ENCODE data around the gene LRRC49.
"Not testable (repeated sequence)": the region's sequence is repeated elsewhere in the genome, so short reads cannot be mapped to it uniquely, and the experiment has no call there.

The LRRC49 gene

DNA sequence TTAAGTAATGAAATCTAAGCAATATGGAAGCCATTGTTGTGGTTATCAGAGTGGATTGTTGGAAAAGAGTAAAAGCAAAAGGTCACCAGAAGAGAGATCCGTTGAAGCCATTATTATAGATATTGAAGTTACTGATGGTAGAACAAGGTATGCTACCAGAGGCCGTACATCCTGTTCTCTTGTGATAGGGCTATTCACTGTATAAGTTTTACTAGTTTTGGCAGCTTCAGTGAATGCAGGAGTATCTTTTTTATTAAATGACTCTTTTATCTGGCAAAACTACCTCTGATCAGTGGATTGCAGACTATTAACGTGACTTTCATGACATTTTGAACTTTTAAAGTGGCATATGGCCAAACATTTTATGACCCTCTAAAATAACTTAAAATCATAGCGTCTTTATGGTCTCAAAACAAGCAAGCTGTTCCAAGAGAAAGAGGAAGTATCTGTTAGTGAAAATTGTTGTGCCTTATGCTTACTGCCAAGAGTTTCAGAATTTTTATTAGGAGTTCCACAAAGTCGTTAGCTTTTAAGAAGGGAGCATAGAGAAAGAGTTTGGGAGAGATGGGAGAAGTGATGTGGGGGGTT lies 102.9 kb downstream of the LRRC49 start:
- no peak for DNase-seq (ENCODE audit: low spot score)

DNA sequence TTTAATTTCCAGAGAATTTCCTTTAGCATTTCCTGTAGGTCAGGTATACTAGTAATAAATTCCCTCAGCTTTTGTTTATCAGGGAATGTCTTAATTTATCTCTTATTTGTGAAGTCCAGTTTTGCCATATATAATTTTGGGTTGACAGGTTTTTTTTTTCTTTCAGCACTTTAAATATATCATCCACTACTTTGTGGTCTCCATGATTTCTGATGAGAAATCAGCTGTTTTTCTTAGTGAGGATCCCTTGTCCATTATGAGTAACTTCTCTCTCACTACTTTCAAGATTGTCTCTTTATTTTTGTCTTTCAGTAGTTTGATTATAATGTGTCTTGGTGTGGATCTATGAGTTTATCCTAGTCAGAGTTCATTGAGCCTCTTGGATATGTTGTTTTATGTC lies 105.7 kb downstream of the LRRC49 start:
- DNase-seq (ENCODE audit: low spot score) = no peak

DNA sequence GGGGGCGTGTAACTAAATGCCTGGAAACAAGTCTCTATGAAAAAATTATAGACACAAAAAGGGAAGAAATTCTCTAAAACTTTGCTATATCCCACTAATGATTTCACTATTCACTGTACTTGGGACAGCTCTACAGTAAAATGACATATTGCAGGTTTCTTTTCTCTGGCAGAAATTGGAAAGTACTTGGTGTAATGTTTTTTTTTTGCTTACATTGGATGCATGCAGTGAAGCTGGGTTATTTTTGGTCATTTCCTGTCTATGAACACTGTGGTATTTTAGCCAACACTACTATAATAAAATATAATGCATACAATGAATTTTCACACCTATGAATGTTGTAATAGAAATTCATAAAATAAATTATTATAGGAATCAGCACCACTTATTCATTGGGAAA lies 109.7 kb downstream of the LRRC49 start:
- DNase-seq (ENCODE audit: low spot score) = no peak

DNA sequence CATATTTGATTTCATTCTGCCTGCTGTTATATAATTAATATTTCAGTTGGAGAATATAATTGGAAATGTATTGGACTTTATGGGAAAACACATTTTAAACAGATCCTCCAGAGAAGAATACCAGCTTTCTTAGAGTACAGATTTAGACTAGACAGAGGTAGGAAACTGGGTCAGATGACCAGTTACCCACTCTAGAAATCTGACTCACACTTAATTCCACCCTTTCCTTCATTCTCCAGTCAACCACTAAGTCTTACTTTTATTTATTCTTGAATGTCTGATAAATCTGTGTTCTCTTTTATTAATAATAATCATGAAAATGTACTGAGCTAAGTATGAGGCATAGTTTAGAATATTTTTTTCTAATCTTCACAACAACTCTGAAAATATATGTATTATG lies 110.7 kb downstream of the LRRC49 start:
- no peak for DNase-seq (ENCODE audit: low spot score)

DNA sequence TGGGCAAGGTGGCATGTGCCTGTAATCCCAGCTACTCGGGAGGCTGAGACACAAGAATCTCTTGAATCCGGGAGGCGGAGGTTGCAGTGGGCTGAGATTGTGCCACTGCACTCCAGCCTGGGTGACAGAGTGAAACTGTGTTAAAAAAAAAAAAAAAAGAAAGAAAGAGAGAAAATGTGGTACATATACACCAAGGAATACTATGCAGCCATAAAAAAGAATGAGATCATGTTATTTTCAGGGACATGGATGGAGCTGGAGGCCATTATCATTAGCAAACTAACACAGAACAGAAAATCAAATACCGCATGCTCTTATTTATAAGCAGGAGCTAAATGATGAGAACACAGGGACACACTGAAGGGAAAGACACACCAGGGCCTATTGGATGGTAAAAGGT lies 111.9 kb downstream of the LRRC49 start:
- not testable (repeated sequence) for DNase-seq (ENCODE audit: low spot score)

DNA sequence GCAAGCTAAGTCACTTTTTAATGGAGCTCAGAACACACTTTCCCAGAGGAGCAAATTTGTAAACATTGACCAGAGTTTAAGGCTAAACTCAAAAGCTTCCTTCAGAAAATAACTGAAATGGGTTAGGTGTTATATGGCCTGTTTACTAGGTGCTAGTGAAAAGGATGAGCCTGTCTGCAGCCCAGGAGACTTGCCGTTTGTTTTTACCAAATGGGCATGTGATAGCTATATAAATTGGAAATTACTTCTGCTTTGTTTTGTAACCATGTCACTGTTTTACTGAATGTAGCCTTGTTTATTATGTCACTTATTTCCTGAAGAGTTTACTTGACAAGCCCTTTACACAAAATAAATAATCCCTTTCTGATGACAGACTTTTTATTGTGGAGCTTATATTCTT lies 113.3 kb downstream of the LRRC49 start:
- DNase-seq (ENCODE audit: low spot score) = no peak

DNA sequence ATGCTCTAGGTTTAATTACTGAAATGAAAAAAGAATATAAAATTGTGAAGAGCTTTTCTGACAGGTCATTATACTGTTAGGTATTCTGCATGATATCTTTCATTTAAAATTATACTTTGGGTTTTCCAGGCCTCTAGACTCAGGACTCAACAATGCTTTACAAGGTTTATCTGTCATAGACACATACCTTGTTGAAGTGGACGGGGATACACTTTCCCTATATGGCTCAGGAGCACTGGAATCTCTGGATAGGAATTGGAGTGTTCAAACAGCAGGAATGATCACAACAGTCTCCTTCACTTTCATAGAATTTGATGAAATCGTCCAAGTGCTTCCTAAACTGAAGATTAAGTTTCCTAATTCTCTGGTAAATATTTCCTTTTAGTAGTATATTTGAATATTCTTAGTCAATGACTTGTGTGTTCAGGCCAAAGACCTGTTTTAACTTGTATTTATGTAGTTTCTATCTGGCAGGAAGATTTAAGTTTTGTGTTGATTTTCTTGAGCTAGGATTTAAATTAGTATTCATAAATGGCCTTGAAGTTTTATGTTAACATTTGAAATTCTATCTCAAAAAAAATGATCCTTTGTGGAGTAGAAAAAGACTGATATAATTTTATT lies 115.7 kb downstream of the LRRC49 start:
- DNase-seq (ENCODE audit: low spot score) = no peak

DNA sequence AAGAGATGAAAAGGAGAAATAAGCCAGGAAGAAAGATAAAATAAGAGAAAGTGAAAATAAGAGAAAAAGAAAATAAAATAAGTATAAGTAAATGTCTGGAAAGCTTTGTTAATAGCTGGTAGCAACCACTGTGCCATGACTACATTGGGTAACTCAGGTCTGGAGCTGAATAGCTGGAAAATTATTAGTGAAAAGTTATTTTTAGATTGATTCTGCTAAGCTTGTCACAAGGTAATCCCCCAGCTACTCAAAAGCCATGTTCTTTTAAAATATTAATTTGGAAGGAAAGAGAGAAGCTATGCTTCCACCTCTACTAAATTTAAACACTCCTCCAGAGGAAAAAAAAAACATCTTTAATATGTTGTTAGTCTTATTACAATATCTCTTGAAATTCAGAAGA lies 117.8 kb downstream of the LRRC49 start:
- DNase-seq (ENCODE audit: low spot score) = no peak

DNA sequence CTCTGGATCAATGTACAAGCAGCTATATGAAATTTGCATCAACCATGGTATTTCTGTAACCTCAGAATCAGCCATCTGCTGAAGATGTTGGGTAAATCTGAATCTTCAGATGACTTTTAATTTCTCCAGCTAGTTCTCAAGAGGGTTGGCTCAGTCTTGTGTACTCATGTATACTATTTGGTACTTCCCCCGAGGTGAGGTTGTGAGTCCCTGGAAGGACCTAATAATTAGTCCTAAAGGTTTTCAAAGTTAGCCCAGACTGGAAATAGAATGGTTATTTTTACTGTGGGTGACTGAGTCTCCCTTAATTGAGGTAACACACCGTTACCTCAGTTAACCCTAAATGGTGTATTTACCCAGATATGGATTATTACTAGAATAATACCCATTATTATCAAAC lies 118.4 kb downstream of the LRRC49 start:
- no peak for DNase-seq (ENCODE audit: low spot score)

DNA sequence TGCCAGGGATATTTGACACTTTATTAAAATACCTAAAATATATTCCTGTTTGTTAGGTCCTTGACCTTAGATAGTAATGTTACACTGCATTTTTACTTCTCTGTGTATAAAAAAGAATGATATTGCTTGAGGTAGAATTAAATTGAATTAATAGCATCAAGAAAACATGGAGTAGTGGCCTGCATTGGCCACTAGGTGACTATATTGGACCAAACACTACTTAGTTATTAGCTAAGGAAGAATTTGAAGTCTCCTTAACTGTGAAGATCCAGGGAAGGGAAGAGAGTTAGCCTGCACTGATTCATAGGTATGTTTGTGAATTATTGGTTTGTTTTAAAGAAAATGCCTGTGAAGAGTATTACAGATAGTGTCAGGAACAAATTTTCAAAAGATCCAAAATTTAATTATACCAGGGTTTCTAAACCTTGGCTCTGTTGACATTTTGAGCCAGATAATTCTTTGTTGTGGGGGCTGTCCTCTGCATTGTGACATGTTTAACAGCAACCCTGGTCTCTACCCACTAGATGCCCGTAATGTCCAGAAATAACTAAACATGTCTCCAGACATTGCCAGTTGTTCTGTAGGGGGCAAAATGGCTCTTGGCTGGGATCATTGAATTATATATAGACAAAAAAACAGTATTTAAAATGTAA lies 119.0 kb downstream of the LRRC49 start:
- DNase-seq (ENCODE audit: low spot score) = peak; percentile 17

DNA sequence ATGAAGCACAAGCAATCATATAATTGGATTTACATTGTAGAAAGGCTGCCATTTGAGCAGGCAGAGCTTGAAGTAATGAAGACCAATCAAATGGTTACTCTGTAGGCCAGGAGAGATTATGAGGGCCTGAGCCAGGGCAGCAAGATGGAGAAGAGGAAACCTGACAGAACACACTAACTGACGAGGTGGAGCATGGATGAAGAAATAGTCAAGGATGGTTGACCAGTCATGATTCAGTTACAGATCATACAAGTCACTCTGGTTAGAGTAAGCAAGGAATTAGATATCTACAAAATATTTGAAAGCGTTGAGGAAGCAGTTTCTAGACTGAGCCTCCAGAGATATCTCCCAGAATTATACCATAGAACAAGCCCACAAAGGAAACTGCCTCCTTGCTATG lies 120.8 kb downstream of the LRRC49 start:
- no peak for DNase-seq (ENCODE audit: low spot score)

DNA sequence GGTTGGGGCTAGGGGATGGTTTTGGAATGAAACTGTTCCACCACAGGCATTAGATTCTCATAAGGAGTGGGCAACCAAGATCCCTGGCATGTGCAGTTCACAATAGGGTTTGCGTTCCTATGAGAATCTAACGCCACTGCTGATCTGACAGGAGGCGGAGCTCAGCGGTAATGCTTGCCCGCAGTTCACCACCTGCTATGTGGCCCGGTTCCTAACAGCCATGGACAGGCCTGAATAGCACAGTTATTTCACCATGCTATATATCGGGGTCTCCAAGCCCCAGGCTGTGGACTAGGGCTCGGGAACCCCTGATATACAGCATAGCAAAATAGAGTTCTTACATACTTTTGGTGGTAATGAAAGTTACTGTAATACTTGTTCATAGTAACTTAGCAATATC lies 122.7 kb downstream of the LRRC49 start:
- DNase-seq (ENCODE audit: low spot score) = no peak

DNA sequence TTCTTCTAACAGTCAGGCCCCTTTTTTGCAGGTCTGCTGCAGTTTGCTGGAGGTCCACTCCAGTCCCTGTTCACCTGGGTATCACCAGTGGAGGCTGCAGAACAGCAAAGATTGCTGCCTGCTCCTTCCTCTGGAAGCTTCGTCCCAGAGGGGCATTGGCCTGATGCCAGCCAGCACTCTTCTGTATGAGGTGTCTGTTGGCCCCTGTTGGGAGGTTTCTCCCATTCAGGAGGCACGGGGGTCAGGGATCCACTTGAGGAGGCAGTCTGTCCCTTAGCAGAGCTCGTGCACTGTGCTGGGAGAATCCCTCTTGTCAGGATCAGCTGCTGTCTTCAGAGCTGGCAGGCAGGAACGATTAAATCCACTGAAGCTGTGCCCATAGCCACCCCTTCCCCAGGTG lies 138.6 kb downstream of the LRRC49 start:
- DNase-seq (ENCODE audit: low spot score) = not testable (repeated sequence)

DNA sequence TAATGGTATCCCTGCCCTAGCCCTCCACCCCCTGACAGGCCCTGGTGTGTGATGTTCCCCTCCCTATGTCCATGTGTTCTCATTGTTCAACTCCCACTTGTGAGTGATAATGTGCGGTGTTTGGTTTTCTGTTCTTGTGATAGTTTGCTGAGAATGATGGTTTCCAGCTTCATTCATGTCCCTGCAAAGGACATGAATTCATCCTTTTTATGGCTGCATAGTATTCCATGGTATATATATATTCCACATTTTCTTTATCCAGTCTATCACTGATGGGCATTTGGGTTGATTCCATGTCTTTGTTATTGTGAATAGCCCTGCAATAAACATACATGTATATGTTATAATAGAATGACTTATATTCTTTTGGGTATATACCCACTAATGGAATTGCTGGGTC lies 142.9 kb downstream of the LRRC49 start:
- DNase-seq (ENCODE audit: low spot score) = not testable (repeated sequence)

DNA sequence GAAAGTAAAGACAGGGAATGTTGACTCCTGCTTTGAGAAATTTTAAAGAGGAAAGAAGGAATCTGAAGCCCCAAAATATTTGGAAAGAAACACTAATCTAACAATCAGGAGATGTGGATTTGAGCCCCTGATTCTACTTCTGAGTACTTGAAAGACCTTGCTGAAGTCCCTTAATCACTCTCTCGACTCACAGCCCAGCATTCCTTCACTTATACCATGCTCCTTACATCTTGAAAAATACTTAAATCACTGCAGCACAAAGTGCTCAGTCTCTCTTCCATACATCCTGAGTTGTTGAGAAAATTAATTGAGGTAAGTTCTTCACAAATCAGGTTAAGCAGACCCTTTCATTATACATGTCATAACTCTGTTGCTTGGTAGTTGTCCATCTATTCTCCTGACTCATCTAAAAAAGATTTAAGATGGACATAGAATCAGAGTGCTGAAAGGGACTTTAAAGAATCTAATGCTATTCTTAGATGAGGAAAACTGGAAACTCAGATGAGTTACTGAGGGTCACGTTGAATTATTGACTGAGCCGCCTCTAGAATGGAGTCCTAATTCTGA lies 149.8 kb downstream of the LRRC49 start:
- no peak for DNase-seq (ENCODE audit: low spot score)

DNA sequence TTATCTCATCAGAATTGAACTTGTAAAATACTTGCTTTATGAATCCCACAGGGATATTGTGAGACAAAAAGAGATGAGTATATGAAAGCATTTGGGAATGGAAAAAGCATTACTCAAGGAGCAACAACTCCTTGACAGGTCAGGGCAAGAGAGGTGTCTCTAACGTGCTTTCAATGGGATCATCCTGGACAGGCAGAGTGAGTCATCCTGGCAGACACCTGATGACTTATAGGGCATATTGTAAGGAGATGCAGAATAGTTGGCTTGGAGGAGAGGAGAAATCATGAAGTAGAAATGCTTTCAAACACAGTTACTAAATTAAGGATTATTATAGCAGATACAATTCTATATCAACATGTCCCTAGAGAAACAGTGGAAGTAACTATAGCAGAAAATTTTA lies 150.7 kb downstream of the LRRC49 start:
- no peak for DNase-seq (ENCODE audit: low spot score)

DNA sequence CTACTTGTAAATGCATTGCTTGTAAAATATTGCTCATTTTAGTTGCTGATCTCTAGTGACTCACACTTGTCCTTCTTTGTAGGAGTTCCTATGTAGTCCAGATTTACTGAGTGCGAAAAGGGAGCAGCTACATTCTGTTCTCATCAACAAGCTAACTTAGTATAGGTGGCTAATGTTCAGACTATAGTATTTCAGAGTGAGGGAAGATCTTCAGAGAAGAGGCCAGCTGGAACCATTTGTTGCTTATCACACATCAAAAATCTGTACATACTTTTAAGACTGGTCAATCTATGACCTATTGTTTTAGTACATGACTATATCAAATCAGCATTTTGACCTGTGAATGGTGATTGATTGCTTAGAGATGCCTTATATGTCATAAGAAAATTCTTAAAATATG lies 151.4 kb downstream of the LRRC49 start:
- no peak for DNase-seq (ENCODE audit: low spot score)

DNA sequence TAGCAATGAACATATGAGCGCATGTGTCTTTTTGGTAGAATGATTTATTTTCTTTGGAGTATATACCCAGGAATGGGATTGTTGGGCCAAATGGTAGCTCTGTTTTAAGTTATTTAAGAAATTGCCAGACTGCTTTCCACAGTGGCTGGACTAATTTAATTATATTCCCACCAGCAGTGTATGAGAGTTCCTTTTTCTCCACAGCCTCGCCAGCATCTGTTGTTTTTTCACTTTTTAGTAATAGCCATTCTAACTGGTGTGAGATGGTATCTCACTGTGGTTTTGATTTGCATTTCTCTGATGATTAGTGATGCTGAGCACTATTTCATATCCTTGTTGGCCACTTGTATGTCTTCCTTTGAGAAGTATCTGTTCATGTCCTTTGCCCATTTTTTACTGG lies 153.5 kb downstream of the LRRC49 start:
- not testable (repeated sequence) for DNase-seq (ENCODE audit: low spot score)

DNA sequence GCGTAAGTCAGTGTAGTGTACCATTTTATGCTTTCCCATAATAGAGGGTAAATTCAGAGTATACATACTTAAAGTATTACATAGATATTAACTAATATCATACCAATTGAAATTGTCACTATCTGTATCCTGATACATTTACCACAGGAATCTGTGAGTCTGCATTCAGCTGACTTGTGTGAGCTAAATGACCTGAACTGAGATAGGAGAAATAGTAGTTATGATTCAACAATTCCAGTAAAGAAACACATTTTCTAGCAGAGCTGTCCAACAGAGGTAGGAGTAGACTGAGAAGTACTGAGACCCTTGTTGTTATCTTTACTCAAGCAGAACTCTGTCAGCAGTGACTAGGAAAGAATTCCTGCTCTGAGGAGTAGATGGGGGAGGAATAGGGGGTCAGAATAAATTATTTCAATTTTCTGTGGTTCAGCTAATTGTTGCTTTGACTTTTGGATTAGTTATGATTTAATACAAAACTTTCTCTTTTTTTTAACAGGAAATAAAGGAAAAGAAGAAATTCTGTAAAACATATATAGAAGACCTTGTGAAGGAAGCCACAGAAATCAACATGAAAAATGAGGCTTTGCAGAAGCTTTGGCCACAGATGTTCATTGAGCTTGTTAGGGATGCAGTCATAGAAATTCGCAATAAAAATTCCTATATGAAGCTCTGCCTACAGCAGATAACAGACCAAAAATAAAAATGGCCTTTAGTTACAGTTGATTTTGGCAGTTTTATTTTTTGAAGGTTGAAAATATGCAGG lies 156.5 kb downstream of the LRRC49 start:
- no peak for DNase-seq (ENCODE audit: low spot score)

DNA sequence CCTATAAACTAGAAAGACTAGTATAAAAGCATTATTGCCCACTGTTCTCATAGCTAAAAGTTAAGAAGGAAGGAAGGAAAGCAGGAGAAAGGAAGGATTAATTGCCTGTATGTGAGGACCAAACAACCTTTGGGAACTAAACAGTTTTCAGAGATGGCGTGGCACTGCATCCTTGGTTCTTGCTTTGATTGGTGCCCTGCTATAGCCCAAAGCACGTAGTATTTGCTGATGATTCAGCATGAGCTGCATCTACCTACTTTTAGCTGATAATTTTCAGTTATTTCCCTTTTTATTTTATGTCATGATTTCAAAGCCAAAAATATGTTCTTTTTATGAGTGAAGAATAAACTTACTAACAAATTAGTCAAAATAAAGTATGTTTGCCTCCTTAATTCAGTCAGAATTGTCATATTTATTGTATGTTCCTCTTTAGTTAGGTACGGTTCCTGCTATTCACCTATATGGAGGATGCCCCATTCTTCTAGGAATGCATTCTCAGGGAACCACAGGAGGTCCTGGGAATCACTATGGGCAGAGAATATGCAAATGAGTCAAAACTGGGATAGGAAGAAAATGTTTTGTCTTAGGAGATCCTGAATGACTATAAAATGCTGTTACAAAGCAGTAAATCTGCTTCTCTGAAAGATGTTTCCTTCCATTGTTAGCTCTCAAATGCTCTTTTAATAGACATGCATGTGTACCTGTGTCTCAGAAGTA lies 157.2 kb downstream of the LRRC49 start:
- no peak for DNase-seq (ENCODE audit: low spot score)

DNA sequence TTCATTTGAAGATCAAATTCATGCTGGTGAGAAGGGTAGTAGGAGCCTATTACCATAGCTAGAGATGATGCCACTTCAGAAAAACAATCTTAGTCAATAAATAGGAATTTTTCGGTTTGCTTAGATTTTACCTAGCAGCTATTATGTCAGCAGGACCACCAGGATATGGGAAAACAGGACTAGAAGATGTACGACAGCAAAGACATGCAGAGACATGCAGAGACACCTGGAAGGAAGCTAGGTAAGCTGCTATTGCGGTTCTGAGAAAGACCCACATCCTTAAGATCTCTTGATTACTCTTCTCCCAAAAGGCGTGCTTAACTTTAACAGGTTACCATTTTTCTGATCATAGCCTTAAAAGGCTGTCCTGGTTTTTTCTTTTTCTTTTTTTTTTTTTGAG lies 157.8 kb downstream of the LRRC49 start:
- DNase-seq (ENCODE audit: low spot score) = no peak

DNA sequence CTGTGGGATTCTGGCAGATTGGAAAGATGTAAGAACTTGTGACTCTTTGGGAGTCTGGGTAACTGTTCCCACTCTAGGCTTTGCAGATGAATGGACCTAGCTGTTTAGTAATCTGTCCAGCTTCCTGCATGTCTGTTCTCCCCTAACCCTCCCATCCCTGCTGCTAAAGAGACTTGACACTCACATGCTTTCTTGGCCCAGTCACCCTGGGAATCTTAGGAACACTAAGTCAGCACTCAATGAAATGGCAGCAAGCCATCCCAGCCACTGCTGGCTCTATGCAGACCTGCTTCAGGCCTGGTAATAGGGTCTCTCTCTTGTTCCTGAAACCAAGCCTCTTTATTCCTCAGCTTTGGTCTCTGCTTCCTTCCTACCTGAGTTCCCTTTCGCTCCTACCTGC lies 158.9 kb downstream of the LRRC49 start:
- peak; percentile 31 for DNase-seq (ENCODE audit: low spot score)

All from pons (tissue), 1 donor.